ENCODE data around the gene PCYT2. TPM values are rescaled to one million over a fixed set of nuclear protein-coding genes. Genes with fewer than 3 reads are reported as not detected.

The PCYT2 gene
- total and polyA plus RNA-seq, 9 of the 15 experiments (the other 6 are each of a cell fraction or from before 2014, with no cell fraction given): 0.92 to 134 (median 82.5) TPM

- Histone ChIP-seq H3K4me3 (no peak overlapping the region), H3K27ac (ENCODE audit: extremely low read depth, low read depth, low read length) (no peak overlapping the region), H3K4me2 (ENCODE audit: insufficient read depth, low read length) (no peak overlapping the region), H3K9me1 (ENCODE audit: control insufficient read depth, insufficient read depth, low read length) (peaks cover 4% of the 10 kb centered on the region), H3K9ac (ENCODE audit: insufficient read depth in 1 of 2, low read depth in 2 of 2, low read length in 2 of 2) (peak overlapping the region in 1 of 2 experiments; percentile 15; a peak in 1 of 4 replicates), H3K27me3 (ENCODE audit: control insufficient read depth in 2 of 2, insufficient read depth in 2 of 2, low read length in 2 of 2) (no peaks in the 10 kb centered on the region), H3K9me3 (replicated peaks; ENCODE audit: control insufficient read depth, insufficient read depth, low read depth, low read length) (no peaks in the 10 kb centered on the region), H3K79me2 (ENCODE audit: control insufficient read depth, insufficient read depth, low read length) (peaks cover 24% of the 10 kb centered on the region), H3K4me1 (replicated peaks in 1 of 2; ENCODE audit: control insufficient read depth in 2 of 2, insufficient read depth in 2 of 2, low read length in 2 of 2) (peaks cover 11 to 76% of the 10 kb centered on the region in 2 experiments; a peak in 4 of 5 replicates), H4K20me1 (replicated peaks; ENCODE audit: control insufficient read depth, insufficient read depth, low read length) (no peaks in the 10 kb centered on the region; the same call in 1 of the 2 replicates), H2AFZ (ENCODE audit: low read depth, low read length) (no peak overlapping the region), H3K36me3 (ENCODE audit: control insufficient read depth, insufficient read depth, low read length) (peaks cover 18% of the 10 kb centered on the region; the same call in 2 of the 3 replicates)
- no peak for ATAC-seq
- CTCF ChIA-PET (ENCODE audit: low intra/inter-chr PET ratio): no interaction called here
- FAIRE-seq: no peak
- POLR2A ChIA-PET: interaction anchor here (1.1 to 1.3 kb wide), 2 partner anchors 10 to 21 kb away, joined by 3 read pairs; partner anchors contain the start of gene NOTUM
- in situ Hi-C loops (cut with MboI) (no loop called here), intact Hi-C loops (cut with micrococcal nuclease) (no loop called here)
- TF ChIP-seq MCM7 (IDR thresholded peaks at IDR 0.05) (no peak), FIP1L1 (IDR thresholded peaks at IDR 0.05; ENCODE audit: low read depth, low read length, poor library complexity, severe bottlenecking) (peak; percentile 15)
- 74% methylated on average over 15 of the region's 15 CpGs for whole genome bisulfite sequencing (ENCODE audit: insufficient coverage, low coverage, missing lambda C conversion rate)
- no TSS peak for BruUV-seq (replicated peaks)
- no peak for DNase-seq (ENCODE audit: extremely low read depth in 1 of 4, low spot score in 3 of 4)
Observed at GRCh38 chr17:81939218-81939617, 28.0 kb upstream of the PCYT2 start.

- FAIRE-seq: no peak
- H2AFZ ChIP-seq (ENCODE audit: low read depth, low read length): no peak overlapping the region
- peak overlapping the region; percentile 96 for H3K4me3 ChIP-seq
- peaks cover 13% of the 10 kb centered on the region for H3K9me1 ChIP-seq (ENCODE audit: control insufficient read depth, insufficient read depth, low read length)
- peaks cover 36% of the 10 kb centered on the region; the same call in 2 of the 3 replicates for H3K36me3 ChIP-seq (ENCODE audit: control insufficient read depth, insufficient read depth, low read length)
- H3K9me3 ChIP-seq (replicated peaks; ENCODE audit: control insufficient read depth, insufficient read depth, low read depth, low read length): no peaks in the 10 kb centered on the region
- H3K27ac ChIP-seq (ENCODE audit: extremely low read depth, low read depth, low read length): peak overlapping the region; percentile 59; the same call in 1 of the 3 replicates
- H3K4me1 ChIP-seq (replicated peaks in 1 of 2; ENCODE audit: control insufficient read depth in 2 of 2, insufficient read depth in 2 of 2, low read length in 2 of 2): peaks cover 30 to 94% of the 10 kb centered on the region in 2 experiments
- no peak for DNase-seq (ENCODE audit: extremely low read depth in 1 of 4, low spot score in 3 of 4)
- intact Hi-C loops (cut with micrococcal nuclease) (no loop called here), in situ Hi-C loops (cut with MboI) (no loop called here)
- H3K27me3 ChIP-seq (ENCODE audit: control insufficient read depth in 2 of 2, insufficient read depth in 2 of 2, low read length in 2 of 2): no peaks in the 10 kb centered on the region
- ATAC-seq: no peak
- H3K9ac ChIP-seq (ENCODE audit: insufficient read depth in 1 of 2, low read depth in 2 of 2, low read length in 2 of 2): peak overlapping the region; percentile 89 to 99
- H3K4me2 ChIP-seq (ENCODE audit: insufficient read depth, low read length): peak overlapping the region; percentile 84
- peaks cover 24% of the 10 kb centered on the region for H3K79me2 ChIP-seq (ENCODE audit: control insufficient read depth, insufficient read depth, low read length)
- no TSS peak for BruUV-seq (replicated peaks)
- ChIA-PET CTCF (ENCODE audit: low intra/inter-chr PET ratio) (no interaction called here), POLR2A (interaction anchor here (0.7 to 1.7 kb wide), 6 partner anchors 9 to 213 kb away, joined by 3 to 21 read pairs (median 4); partner anchors contain the start of gene MAFG)
- 62% methylated on average over 5 of the region's 6 CpGs for WGBS (ENCODE audit: insufficient coverage, low coverage, missing lambda C conversion rate)
- H4K20me1 ChIP-seq (replicated peaks; ENCODE audit: control insufficient read depth, insufficient read depth, low read length): peaks cover 7% of the 10 kb centered on the region
- no peak for TF ChIP-seq ZNF143 (CRISPR knock-in tag; IDR thresholded peaks at IDR 0.05)
- no peak for TF ChIP-seq HDAC8 (tag; IDR thresholded peaks at IDR 0.05)
- peak; percentile 64; the same call in 1 of the 2 replicates for TF ChIP-seq ZBTB7A (IDR thresholded peaks at IDR 0.05; ENCODE audit: borderline replicate concordance, control insufficient read depth, low read depth, low read length)
- TF ChIP-seq THAP12 (CRISPR knock-in tag; IDR thresholded peaks at IDR 0.05): no peak
- no peak for TF ChIP-seq KLF16 (IDR thresholded peaks at IDR 0.05)
- peak; percentile 29; the same call in 1 of the 2 replicates for TF ChIP-seq POLR2G (IDR thresholded peaks at IDR 0.05; ENCODE audit: low read depth, low read length)
- TF ChIP-seq ZNF695 (CRISPR knock-in tag; IDR thresholded peaks at IDR 0.05): no peak
- TF ChIP-seq XRCC3 (IDR thresholded peaks at IDR 0.05): no peak
- no peak for TF ChIP-seq KLF1 (tag; IDR thresholded peaks at IDR 0.05)
- no peak for TF ChIP-seq ERF (CRISPR knock-in tag; IDR thresholded peaks at IDR 0.05)
- TF ChIP-seq TEAD4 (IDR thresholded peaks at IDR 0.05; ENCODE audit: low read length): no peak
- TF ChIP-seq TEAD4 (CRISPR knock-in tag; IDR thresholded peaks at IDR 0.05; ENCODE audit: borderline replicate concordance): no peak
Observed at GRCh38 chr17:81935709-81936084, 24.5 kb upstream of the PCYT2 start.
